DMS114 treated with DMSO at 0.1 percent for 48 hours (cell line): ENCODE results near the gene NRN1L.
A peak's percentile ranks its signal among the peaks of the same experiment; 100 is the strongest.
"Not testable (repeated sequence)": the region's sequence is repeated elsewhere in the genome, so short reads cannot be mapped to it uniquely, and the experiment has no call there.

ENCODE experiments used
- DNase-seq: peaks from one replicate; lab custom pipeline; 2025; ENCODE audit not compliant: unreplicated experiment; lab: John Stamatoyannopoulos, UW

The NRN1L gene

DNA sequence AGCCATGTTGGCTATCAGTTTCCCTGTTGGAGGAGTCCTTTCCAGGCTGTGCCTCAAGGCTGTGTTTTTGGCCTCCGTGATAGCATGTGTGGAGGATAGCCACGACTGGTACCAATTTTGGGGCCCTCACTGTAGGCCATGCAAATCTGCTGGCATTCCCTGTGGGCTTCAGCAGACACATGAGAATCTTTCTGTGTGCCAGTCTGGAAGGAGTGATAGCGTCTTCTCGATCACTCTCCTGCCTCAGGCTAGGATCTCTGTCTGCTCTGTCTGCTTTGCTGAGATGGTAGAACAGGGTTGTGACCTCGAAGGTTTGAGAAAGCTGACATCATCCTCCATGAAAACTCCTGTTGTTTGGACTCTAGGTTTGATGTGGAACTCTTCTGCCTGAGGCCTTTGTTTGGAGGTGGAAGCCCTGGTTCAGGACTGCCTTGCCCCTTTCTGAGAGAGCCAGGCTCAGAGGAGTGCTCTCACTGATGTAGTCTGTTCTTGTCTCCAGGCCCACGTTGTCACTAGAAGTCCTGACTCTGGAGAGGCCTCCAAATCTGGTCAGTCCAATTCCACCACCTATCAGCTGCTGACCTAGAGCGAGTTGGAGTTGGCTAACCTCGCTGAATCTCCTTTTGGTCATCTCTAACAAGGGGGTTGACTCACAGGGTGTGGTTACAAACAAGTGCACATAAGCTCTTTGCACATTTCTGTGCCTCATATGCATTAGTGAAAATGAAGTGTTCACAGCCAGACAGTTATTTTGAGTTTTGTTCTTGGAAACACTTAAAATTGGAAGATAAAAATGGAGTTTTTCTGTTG is 23.9 kb upstream of the NRN1L start:
- no peak for DNase-seq

DNA sequence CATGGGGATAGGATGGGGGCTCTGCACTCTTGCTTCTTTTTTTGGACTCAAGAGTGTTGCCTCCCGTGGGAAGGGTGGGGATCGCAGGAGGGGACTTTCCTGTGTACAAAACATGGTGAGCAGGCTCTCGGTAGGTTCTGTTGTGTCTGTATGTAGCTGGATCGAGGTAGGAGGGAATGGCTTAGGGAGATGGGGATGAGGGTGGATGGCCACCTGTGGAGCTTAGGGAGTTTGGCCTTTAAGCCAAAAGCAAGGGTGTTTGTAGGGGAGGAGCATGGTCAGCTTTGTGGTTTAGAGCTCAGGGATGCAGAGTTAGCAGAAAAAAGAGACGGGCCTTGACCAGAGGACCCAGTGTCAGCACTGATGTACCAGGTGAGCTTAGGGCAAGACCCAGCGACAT is 22.8 kb upstream of the NRN1L start:
- no peak for DNase-seq

DNA sequence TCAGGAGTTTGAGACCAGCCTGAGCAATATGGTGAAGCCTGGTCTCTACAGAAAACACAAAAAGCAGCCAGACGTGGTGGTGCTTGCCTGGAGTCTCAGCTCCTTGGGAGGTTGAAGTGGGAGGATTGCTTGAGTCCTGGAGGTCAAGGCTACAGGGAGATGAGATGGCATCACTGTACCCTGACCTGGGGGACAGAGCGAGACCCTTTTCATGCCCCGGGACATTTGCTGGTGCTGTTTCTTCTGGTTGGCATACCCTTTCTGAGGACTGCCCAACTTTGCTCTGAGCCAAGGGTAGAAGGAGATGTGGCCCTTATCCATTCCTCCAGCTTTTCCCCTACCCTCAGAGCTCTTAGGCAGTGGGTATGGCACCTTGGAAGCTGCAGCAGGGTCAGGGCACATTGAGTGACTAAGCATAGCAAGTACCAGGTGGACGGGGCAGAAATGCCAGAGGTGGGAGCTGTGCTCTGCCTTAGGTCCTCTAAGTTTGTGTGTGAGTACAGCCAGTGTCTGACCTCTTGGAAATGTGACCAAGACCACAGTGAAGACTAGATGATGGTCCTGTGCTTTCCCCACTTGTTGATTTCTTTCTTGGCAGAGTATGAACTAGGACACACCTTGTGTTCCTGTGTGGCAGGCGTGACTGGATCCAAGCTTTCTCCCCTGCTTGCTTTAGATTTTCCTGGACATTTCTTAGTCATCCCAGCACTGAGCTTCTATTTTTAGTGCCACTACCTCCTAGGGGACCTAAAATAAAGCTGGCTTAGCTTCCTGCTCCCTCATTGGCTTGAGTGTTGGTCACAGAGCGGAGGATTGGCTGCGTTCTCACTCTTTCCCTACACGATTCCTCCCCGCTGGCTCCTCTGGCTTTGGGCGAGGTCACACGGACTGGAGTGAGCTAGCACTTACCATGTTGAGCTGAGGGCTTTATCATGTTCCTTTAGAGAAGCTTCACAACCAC is 21.8 kb upstream of the NRN1L start:
- no peak for DNase-seq

DNA sequence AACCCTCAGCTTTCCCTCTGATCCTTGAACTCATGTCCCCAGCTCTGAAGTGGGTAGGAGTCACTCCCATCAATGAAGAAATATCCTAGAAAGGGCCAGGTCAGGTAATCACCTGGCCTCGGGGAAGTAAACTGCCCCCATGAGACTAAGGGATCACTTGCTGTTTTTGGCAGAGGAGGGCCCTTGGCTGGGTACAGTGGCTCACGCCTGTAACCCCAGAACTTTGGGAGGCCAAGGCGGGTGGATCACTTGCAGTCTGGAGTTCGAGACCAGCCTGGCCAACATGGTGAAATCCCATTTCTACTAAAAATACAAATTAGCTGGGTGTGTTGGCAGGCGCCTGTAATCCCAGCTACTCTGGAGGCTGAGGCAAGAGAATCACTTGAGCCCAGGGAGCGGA is 20.6 kb upstream of the NRN1L start:
- DNase-seq: not testable (repeated sequence)

DNA sequence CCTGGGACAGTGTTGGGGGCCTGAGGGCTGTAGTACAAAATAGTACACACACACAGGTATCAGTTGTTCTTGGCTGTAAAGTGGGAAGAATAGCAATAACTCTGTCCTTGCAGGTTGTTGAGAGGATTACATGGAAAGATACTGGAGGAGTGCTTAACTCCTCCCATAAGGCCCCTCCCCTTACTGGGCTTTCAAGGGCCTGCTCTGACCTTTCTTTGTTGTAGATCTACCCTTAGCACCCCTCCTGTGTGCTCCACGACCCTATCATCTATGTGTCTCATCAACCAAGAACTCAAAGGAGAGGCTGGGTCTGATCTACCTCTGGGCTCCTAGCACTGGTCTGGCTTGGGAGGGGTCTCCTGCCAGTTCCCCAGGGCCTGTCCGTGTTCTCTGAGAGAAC is 20.1 kb upstream of the NRN1L start:
- DNase-seq: no peak

DNA sequence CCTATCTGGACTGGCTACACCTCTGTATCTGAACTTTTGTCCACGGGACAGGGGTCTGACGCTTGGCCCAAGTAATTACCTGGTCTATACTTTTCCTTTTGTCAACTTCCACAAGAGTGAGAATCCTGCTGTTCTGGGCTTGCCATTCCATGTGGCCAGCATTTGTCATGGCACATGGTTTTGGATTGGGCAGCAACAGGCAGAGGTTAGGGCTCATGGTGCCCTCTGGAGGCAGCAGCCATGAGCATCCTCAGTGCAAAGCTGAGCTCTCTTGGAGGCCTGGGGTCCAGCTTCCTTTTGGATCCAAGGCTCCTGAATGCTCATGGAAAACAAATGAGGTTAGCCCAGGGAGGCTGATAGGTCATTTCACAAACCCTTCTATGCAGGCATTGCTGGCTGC is 19.4 kb upstream of the NRN1L start:
- peak; percentile 28 for DNase-seq

DNA sequence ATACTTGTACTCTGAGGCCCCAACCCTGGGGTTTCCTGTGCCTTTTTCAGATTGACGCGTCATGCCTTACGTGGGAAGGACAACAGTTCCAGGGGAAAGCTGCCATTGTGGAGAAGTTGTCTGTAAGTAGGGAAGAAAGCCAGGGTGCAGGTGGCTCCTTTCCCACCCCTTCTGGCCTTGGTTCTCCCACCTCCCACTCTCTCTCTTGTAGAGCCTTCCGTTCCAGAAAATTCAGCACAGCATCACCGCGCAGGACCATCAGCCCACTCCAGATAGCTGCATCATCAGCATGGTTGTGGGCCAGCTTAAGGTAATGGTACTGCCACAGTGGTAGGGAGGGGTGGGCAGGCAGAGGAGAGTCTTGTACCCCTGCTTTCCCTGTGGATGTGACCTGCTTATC is 16.4 kb upstream of the NRN1L start:
- no peak for DNase-seq

DNA sequence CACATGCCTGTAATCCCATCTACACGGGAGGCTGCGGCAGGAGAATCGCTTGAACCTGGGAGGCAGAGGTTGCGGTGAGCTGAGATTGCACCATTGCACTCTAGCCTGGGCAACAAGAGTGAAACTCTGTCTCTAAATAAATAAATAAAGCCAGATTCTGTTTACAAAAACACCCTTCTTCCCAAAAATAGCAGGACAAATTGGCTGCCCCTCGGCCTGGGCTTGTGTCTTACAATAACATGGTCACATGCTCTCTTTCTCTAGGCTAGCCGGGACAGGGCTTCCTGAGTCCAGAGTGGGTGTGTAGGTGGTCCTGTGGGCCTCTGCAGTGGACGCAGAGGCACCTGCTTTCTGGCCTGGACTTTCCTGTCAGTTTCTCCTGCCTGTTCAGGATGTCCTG is 15.0 kb upstream of the NRN1L start:
- DNase-seq: no peak

DNA sequence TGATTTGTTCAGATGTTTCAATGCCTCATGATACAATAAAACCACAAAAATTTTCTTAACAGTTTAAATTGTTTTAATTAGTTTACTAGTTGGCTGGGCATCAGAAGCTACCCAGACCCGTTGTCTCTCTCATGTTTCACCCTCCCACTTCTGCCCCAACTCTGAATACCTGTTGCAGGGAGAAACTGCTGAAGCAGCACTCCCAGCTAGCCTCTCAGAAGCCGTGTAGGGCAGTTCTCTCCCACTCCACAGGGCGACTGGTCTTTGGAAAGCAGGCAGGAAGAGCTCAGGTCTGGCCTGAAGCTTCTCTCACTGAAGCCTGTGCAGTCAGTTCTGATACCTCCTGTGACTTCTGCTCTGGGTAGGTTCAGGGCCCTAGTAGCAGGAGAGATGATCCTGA is 13.4 kb upstream of the NRN1L start:
- DNase-seq: no peak

DNA sequence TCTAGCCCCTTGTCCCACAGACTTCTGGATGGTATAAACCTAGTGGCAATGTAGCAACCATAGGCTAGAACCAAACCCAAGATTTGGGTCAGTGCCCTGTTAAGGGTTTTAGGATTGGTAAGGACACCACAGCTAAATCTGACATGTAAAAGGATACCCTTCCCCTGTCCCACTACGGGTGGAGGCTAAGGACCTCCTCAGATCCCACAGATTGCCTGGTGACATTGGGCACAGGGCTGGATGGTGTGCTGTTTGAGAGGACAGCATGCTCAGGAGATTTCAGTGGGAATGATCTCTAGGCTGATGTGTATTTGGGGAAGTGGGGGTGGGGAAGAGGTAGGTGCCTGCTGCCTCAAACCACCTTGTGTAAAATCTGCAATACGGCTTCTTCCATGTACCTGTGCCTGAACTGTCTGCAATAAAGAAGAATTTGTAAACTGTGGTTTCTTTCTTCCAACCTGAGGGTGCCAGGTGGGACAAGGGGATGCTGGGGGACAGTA is 12.5 kb upstream of the NRN1L start:
- DNase-seq: no peak

DNA sequence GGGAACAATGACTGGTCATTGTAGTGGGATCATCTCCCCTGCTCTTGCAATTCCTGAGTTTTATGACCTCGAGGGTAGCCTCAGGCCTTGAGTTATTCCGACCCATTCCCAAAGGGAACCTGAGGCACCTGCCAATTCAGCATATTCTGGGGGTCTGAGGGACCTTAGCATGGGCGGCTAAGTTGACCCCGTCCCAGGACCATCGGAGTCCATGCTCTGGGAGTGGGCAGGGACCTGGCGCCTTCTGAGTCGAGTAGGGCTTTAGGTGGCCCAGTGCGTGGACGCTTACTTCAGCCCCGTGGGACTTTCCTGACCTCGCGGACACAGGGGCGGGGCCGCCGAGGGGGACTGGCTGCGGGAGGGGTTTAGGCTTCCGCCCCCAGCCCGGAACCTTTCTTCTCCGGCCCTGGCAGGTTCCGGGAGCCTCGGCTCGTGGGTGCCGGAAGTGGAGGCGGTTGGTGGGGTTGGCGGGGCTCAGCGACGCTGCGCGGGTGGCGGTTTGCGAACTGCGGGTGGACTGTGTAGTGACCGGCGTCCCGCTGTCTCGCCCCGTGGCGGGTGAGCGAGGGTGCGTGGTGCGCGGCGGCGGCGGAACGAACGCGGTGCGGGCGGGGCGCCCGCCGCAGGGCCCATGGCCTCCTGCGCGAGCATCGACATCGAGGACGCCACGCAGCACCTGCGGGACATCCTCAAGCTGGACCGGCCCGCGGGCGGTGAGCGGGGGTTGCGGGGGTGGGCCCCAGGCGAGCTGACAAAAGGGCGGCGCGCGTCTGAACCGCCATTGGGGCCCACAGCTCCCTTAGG is 11.9 kb upstream of the NRN1L start, which contains the start of gene EDC4:
TSS of gene EDC4 (plus strand) at position 422 of the 804 bp plus-strand sequence. CDS start at position 632, 210 bp downstream.
- peak; percentile 68 for DNase-seq

DNA sequence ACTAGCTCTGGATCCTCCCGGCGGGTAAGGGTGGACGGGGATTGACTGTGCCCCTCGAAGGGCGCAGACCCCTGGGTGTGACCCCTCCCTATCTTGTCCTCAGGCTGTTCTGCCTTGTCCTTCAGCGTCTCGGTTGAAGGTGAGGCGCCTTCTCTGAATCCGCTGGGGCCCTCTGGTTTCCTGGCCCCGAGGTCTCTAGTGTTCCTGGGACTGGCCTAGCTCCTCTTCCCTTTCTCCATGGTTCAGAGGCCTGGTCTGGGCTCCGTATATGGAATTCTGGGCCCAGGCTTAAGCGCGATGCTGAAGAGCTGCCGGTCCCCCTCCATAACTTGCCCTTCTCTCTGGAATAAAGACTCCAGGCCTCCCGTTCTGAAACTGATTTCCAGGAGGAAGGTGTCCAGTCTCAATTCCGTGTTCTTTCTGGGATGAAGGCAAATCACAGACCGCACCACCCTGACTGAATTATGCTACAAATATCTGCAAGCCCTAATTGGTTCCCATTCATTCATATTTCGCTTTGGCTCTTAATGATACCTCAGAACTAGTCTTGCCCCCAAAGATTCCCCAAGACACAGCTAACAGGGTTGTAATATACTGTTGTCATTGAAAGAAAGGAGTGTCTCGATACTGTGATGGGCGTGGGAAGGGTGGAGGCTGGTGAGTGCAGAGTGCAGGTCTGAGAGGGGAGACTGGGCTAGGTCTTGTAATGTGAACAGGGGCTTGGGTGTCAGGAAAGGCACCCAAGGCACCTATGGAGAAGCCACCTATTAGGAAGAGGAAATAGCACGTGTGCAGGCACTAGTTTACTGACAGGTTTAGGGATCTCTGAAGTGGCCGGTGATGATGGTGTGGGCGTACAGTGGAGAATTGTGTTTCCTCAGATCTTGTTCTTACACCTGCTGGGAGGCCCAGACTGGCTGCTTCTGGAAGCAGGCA is 11.0 kb upstream of the NRN1L start:
- DNase-seq: no peak

DNA sequence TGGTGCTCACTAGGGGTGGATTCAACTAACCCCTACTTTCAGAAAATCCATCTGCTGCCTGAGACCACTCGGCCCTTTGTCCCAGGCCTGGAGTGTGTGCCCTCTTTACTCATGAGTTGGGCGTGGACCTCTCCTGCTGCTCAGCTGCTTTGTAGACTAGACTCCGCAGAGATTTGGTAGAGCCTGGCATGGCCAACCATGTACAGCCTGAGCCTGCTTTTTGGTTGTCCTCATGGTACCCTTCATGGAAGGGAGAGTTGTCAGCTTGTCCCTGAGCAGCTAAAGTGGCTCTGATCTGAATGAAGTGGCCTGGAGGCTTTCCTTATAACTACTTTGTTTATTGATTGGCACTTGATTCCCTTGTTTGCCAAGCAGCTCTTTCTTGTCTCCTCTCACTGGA is 10.3 kb upstream of the NRN1L start:
- DNase-seq: no peak

DNA sequence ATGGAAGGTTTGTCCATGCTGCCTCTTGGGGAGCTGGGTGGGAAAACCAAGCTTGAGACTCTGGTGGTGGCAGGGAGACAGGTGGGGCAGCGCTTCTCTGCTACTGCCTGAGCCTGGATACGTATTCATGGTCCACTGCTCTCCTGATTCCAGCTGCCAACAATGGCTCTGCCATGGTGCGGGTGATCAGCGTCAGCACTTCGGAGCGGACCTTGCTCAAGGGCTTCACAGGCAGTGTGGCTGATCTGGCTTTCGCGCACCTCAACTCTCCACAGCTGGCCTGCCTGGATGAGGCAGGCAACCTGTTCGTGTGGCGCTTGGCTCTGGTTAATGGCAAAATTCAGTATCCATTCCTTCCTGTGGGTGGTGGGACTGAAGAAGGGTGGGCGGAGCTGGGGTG is 7.6 kb upstream of the NRN1L start:
- DNase-seq: no peak

DNA sequence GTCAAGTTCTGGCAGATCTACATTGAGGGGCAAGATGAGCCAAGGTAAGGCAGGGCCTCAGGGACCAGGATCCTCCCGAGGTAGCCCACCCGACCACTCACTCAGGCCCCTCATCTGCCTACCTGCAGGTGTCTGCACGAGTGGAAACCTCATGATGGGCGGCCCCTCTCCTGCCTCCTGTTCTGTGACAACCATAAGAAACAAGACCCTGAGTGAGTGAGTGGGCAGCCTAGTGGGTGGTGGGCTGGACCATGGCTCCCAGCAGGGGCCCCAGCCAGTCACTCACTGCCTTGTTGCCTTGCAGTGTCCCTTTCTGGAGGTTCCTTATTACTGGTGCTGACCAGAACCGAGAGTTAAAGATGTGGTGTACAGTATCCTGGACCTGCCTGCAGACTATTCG is 6.5 kb upstream of the NRN1L start:
- no peak for DNase-seq

DNA sequence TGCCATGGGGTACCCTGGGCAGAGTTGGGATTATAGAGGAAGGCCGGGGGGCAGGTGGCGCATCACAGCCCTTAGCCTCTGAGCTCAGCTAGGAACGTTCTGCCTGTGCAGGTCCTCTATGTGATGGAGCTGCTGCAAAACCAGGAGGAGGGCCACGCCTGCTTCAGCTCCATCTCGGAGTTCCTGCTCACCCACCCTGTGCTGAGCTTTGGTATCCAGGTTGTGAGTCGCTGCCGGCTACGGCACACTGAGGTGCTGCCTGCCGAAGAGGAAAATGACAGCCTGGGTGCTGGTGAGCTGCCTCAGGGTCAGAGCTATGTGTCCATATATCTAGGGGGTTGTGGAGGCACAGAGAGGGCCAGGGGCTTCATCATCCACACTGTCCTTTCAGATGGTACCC is 5.8 kb upstream of the NRN1L start:
- DNase-seq: no peak

DNA sequence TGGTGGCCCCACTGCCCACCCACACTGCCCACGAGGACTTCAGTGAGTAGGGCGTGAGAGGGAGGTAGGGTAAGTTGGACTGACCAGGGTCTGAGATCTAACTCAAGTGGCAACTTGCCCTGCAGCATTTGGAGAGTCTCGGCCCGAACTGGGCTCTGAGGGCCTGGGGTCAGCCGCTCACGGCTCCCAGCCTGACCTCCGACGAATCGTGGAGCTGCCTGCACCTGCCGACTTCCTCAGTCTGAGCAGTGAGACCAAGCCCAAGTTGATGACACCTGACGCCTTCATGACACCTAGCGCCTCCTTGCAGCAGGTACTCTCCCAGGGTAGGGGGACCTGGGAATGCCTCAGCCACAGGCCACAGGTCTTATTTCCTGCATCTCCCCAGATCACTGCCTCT is 5.2 kb upstream of the NRN1L start:
- no peak for DNase-seq

DNA sequence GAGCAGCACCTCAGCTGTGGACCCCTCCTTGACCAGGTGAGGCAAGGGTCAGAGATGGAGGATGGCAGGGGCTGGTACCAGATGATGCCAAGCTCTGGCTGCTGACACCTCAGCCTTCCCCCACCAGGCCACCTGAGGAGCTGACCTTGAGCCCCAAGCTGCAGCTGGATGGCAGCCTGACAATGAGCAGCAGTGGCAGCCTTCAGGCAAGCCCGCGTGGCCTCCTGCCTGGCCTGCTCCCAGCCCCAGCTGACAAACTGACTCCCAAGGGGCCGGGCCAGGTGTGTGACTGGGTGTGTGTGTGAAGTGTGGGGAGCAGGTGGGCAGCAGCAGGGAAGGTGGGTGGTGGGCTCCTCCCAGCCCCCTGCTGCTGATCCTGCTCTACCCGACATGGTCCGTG is 4.7 kb upstream of the NRN1L start:
- no peak for DNase-seq

DNA sequence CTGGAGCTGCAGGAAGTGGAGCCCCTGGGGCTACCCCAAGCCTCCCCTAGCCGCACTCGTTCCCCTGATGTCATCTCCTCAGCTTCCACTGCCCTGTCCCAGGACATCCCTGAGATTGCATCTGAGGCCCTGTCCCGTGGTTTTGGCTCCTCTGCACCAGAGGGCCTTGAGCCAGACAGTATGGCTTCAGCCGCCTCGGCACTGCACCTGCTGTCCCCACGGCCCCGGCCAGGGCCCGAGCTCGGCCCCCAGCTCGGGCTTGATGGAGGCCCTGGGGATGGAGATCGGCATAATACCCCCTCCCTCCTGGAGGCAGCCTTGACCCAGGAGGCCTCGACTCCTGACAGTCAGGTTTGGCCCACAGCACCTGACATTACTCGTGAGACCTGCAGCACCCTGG is 4.1 kb upstream of the NRN1L start:
- DNase-seq: no peak

DNA sequence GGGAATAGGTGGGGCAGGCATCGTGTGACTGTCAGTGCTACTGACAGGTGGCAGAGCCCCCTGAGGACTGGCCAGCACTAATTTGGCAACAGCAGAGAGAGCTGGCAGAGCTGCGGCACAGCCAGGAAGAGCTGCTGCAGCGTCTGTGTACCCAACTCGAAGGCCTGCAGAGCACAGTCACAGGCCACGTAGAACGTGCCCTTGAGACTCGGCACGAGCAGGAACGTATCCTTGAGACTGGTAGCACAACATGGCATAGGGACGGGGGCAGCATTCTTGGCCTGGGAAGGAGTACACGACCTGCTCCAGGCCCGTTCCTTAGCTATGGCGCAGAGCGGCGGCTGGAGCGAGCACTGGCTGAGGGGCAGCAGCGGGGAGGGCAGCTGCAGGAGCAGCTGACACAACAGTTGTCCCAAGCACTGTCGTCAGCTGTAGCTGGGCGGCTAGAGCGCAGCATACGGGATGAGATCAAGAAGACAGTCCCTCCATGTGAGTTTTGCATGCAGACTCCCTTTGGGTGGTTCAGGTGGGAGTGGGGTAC is 3.0 kb upstream of the NRN1L start:
- no peak for DNase-seq
